HPDE6-E6E7 (cell line): ENCODE results near the gene PRKAG1.

Source experiments
- DNase-seq: peaks from one replicate; pipeline ENCODE4 v3.0.0; 2011; ENCODE audit warnings: missing footprints; ENCODE audit errors: extremely low spot score

PRKAG1 gene

GRCh38 chr12:49049566-49050224 lies 31.1 kb upstream of the PRKAG1 start:
- DNase-seq = no peak

DNA sequence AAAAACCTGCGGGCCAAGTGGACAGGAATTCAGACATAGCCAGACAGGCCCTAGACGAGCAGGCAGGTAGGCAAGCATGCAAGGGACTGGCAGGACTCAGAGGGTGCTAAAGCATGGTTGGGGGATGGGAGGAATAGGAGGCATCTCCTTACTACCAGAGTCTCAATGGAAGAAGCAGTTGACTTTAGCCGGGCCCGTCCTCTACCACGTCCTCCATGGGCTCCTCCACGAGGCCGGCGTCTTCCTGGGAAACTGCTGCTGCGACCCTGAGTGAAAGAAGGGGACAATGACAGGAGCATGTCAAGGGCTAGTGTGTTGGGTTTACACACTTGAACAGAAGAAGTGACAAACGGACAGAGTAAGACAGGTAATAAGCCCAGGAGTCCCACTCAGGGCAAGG lies 30.4 kb upstream of the PRKAG1 start:
- no peak for DNase-seq

DNA sequence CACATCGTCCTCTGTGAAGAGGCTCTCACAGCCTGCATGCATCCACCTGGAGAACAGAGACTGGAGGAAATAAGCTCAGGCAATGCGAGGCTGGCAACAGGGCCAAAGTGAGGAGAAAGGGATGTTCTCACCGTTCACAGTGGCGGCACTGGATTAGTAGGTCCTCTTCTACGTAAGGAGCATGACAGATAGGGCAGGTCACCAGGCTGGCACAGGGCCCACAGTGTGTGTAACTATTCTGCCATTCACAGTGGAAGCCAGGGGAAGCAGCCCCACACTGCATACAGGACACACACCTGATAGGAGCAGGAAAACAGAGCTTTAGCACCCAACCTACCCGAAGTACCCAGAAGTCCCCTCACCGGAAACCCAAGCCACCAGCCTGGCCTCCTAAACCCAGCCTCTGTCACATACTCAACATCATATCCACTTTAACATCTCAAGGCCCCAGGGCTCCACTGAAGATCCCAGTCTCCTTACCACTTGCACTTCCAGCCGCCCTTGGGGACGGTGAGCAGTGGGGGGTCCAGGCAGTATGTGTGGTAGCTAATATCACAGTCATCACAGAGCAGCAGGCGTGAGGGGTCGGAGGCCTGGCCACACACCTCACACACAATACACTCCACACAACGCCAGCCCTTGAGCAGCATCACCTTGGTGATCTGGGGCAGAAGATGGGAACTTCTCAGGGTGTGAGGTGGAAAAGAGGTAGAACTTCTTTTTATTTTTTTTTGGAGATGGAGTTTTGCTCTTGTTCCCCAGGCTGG lies 27.7 kb upstream of the PRKAG1 start:
- DNase-seq = no peak

- no peak for DNase-seq
Measured at GRCh38 chr12:49044660-49045059, 26.1 kb upstream of the PRKAG1 start.

DNA sequence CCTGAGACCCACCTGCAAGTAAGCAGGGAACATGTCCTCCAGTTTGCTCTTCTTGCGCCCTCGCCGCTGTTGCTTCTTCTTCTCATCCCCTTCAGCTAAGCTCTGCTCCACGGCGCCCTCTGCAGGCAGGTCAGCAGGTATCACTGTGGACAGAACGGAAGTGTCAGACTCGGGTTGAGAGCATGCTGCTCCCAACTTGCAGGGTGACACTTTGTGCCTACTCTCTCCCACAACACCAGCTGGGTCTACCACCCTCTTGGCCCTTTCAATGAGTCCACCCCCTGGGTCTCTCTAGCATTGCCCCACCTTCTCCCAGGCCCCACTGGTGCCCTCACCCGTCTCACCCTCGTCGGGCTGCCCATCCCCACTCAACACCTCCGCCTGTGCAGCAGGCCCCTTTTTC lies 25.3 kb upstream of the PRKAG1 start:
- DNase-seq = no peak

GRCh38 chr12:49043241-49043640 lies 24.7 kb upstream of the PRKAG1 start:
- DNase-seq = no peak

GRCh38 chr12:49041881-49042484 lies 23.4 kb upstream of the PRKAG1 start:
- no peak for DNase-seq

DNA sequence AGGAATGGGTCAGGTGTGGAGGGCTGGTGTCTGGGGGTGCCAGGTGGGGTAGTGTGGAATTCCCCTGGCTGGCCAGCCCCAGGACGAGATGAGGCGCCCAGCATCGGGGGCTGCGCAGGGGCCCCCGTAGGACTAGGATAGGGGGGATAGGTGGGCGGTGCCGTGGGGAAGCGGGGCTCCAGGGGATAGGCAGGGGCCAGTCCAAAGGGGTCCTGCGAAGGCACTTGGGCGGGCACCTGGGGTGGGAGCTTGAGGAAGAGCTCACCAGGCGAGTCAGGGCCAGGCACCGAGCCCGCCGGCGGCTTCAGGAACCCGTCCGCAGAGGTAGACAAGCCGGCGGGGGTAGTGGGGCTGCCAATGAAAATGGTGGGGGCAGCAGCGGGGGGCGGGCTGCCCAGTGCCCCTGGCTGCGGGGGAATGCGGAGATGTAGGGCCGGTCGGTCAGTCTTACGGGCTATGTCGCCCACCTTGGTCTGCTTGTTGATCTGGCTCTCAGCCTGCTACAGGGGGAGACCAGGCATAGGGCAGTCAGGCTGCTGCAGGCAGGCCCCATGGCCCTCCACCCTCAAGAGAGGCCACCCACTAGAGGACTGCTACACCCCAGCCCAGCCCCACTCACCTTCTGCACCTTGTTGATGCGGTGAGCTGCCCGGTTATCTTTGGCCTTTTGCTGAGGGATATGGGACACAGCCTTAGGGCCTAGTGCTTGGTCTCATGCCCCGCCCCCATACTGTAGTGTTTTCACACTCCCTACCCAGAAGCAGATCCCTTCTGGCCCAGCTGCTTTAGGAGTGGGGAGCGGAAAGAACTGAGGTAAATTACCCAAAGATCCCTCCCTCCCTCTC lies 22.7 kb upstream of the PRKAG1 start:
- DNase-seq = no peak

GRCh38 chr12:49040364-49040855 lies 21.8 kb upstream of the PRKAG1 start:
- no peak for DNase-seq

- DNase-seq = no peak
Measured at GRCh38 chr12:49039421-49040363, 21.1 kb upstream of the PRKAG1 start.

DNA sequence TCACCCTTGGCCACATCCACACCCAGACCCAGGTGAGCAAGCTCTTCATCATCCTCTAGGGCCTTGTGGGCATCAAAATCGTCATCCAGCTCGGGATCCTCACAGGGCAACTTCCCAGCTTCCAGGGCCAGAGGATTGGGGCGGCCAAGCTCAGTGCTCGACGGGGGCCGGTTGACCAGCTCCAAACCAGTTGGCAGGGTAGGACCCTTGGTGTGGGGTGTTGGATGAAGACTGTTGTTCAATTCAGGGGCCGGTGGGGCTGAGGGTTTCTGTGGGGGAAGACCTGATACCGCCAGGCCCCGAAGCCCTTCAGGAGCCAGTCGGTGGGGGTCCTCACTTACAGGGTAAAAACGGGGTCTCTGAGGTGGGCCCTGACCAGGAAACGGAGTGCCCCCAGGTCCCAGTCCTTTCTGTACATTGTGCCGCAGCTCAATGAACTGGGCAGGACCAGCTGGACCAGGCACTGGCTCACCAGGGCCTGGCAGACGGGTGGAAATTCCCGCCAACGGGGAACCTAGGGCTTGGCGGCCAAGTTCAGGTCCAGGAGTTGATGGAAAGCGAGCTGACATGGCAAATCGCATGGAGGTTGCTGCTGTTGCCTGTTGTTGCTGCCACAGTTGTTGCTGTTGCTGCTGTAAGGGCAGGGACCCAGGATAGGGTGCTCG lies 19.8 kb upstream of the PRKAG1 start:
- no peak for DNase-seq

DNA sequence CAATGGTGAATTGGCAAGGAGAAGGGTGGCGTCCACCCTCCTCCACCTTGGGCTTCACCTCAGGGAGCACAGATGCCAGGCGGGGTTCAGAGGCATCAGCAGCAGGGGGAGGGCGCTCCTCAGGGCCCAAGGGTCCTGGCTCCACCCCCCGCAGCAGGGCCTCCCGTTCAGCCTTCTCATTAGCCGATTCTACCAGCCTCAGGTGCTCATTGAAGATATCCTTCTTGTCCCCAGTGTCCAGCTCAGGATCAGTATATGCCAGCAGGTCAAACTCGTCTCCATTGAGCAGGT lies 19.3 kb upstream of the PRKAG1 start:
- DNase-seq = no peak

DNA sequence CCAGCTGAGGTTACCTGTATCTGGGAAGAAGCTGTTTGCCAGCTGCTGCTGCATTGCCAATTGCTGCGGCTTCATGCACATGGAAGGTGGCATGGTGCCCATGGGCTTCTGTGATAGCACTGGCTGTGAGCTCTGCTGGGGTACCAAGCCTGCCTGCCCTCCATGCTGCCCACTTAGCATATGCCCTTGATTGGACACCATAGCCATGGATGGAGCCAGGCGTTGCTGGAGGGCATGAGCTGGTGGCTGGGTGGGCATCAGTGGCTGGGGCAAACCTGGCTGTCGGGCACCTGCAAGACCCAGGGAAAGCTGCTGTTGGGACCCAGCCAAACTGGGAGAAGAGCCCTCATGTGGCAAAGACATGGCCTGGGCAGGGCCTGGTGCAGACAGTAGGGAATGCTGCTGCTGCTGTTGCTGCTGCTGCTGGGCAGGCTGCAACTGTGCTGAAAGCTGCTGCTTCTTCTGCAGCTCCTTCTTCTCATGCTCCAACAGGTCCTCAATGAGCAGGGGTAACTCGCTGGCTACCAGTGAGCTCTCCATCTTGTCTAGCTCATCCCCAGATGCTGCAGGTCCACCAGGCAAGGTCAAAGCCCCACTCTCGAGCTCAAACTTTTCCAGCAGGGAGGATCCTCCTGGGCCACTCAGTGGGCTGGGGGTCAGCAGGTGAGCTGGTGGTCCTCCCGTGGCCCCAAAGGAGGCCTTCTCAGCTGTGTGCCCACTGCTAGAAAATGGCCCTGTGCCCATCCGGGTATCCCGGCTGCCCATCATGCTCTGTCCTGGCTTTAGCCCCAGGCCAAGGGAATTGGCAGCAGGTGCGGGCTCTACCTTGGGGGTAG lies 18.8 kb upstream of the PRKAG1 start:
- DNase-seq = no peak

GRCh38 chr12:49036029-49036428 lies 17.5 kb upstream of the PRKAG1 start:
- no peak for DNase-seq

GRCh38 chr12:49034286-49034622 lies 15.7 kb upstream of the PRKAG1 start:
- no peak for DNase-seq

DNA sequence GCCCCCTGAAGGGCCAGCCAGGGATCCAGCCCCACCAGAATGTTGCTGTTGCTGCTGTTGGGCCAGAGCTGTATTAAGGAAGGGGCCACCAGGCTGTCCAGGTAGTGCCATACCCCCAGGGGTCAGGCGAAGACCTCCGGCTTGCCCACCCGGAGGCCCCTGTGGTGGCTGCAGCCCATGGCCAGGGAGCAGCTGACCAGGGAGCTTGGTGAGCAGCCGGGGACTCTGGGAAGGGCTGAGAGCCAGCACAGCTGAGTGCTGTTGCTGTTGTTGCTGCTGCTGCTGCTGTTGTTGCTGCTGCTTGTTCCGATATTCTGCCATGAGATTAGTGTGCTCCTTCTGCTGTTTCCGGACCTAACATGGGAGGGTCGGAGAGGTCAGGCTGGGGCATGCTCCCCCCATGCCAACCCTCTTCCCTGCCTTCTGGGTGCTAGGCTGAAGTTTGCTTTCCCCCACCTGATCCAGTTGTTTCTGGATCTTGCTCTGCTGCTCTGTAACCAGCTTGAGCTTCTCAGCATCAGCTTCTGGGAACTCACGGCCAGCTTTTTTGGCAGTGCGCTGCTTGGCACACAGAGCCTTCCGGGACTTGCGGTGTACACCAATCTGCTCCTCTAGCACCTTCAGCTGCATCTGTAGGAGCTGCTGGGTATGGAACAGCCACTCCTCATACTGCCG lies 15.2 kb upstream of the PRKAG1 start:
- no peak for DNase-seq

DNA sequence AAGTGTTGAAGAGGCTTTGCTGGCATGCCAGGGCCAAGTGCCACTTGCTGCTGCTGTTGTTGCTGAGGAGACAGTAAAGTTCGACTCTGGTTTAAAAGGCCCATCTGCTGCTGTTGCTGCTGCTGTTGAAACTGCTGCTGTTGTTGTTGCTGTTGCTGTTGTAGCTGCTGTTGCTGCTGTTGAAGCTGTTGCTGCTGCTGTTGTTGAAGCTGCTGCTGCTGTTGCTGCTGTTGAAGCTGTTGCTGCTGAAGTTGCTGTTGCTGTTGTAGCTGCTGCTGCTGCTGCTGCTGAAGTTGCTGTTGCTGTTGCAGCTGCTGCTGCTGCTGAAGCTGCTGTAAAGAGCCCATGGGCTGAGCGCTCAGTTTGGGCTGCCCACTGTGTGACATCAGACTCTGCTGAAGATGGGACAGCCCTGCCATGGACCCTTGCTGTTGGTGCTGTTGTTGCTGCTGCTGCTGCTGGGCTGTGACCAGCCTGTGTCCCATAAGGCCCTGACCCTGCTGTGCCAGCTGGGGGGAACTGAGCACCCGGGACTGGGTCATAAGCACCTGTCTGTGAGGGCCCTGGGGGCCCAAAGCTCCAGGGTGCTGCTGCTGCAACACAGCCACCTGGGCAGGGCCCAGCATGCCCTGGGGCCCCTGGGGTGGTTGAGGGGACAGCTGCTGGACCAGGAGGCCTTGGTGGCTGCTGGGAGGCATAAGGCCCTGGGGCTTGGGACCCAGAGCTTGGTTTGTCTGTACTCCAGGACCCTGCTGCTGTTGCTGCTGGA lies 14.3 kb upstream of the PRKAG1 start:
- no peak for DNase-seq

GRCh38 chr12:49032276-49032675 lies 13.7 kb upstream of the PRKAG1 start:
- no peak for DNase-seq
